Breast epithelium (tissue), 3 donors: ENCODE measurements around the gene ACP5.

Experiments
- POLR2A ChIP-seq: fragments of 450-650 bp; IDR thresholded peaks from one replicate; pipeline ENCODE4 v1.6.1; 2016; ENCODE audit warnings: antibody characterized with exemption, mild to moderate bottlenecking, moderate library complexity
- POLR2AphosphoS5 ChIP-seq, 3 donors: sonication (generic); formaldehyde crosslinking; IDR thresholded peaks; one replicate each; pipeline ENCODE4 v1.6.1; 2017; ENCODE audit warnings: antibody characterized with exemption in 3 of 3
- TF ChIP-seq, protein P1 (sequence below), 3 donors: fragments of 450-650 bp; IDR thresholded peaks; one replicate each; pipeline ENCODE4 v1.5.1; 2016 to 2017; ENCODE audit warnings: antibody characterized with exemption in 3 of 3, mild to moderate bottlenecking in 3 of 3, moderate library complexity in 3 of 3

DNA sequence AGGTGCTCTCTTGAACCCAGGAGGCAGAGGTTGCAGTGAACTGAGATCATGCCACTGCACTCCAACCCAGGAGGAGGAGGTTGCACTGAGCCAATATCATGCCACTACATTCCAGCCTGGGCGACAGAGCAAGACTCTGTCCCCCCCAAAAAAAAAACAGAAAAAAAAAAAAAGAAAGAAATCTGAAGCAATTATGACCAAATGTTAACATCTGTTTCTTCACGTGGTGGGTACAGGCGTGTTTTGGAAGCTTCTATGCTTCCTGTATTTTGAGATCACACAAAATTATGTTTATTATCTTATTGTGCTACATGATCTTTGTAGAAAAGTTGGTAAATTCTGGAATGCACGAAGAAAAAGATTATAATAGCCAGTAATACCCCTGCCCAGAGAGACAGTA lies 2.7 kb upstream of the ACP5 start:
- TF ChIP-seq, protein P1, sequence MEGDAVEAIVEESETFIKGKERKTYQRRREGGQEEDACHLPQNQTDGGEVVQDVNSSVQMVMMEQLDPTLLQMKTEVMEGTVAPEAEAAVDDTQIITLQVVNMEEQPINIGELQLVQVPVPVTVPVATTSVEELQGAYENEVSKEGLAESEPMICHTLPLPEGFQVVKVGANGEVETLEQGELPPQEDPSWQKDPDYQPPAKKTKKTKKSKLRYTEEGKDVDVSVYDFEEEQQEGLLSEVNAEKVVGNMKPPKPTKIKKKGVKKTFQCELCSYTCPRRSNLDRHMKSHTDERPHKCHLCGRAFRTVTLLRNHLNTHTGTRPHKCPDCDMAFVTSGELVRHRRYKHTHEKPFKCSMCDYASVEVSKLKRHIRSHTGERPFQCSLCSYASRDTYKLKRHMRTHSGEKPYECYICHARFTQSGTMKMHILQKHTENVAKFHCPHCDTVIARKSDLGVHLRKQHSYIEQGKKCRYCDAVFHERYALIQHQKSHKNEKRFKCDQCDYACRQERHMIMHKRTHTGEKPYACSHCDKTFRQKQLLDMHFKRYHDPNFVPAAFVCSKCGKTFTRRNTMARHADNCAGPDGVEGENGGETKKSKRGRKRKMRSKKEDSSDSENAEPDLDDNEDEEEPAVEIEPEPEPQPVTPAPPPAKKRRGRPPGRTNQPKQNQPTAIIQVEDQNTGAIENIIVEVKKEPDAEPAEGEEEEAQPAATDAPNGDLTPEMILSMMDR (IDR thresholded peaks at IDR 0.05) = no peak
- TF ChIP-seq POLR2AphosphoS5 (IDR thresholded peaks at IDR 0.05) (no peak), POLR2A (no peak)
